ENCODE data around the gene TLR3. TPM values are rescaled to one million over a fixed set of nuclear protein-coding genes. Genes with fewer than 3 reads are reported as not detected.
"Not testable (repeated sequence)": the region's sequence is repeated elsewhere in the genome, so short reads cannot be mapped to it uniquely, and the experiment has no call there.

The TLR3 gene
- total RNA-seq, 1 experiment from 2014 or later, result 2.5 TPM

- peaks cover 30% of the 10 kb centered on the region for H3K27me3 ChIP-seq (replicated peaks; ENCODE audit: insufficient read depth, low read depth, low read length, poor library complexity)
- no TSS peak for BruUV-seq (replicated peaks)
- H3K4me3 ChIP-seq (ENCODE audit: low read depth, low read length, poor library complexity, severe bottlenecking), result no peak overlapping the region
- peak; percentile 74 for DNase-seq (ENCODE audit: low spot score)
- TF ChIP-seq CTCF (conservative IDR thresholded peaks at IDR 0.05; ENCODE audit: low read depth, low read length) (peak; percentile 79), EZH2 (IDR thresholded peaks at IDR 0.05; ENCODE audit: borderline replicate concordance, low read depth, low read length, poor library complexity, severe bottlenecking) (no peak)
- no peaks in the 10 kb centered on the region for H3K36me3 ChIP-seq (ENCODE audit: insufficient read depth, low read length, poor library complexity, severe bottlenecking)
- intact Hi-C loops (cut with micrococcal nuclease; ENCODE audit: unreplicated experiment), result loop anchor here (5.0 to 10.0 kb wide), 2 partner anchors 396 to 1023 kb away; partner anchors contain the start of gene HELT
- H3K4me1 ChIP-seq (ENCODE audit: insufficient read depth, low read length, poor library complexity, severe bottlenecking), result no peaks in the 10 kb centered on the region
- H3K27ac ChIP-seq (ENCODE audit: low read depth, low read length, poor library complexity, severe bottlenecking), result no peak overlapping the region
- H3K9me3 ChIP-seq (ENCODE audit: low read depth, low read length, poor library complexity, severe bottlenecking), result no peaks in the 10 kb centered on the region
- ChIA-PET POLR2A (ENCODE audit: low non-redundant PET) (no interaction called here), CTCF (interaction anchor here (0.6 to 2.0 kb wide), 10 partner anchors 11 to 998 kb away, joined by 3 to 20 read pairs (median 4); partner anchors contain the start of gene SLC25A4)
Observed at GRCh38 chr4:186037692-186038658, 31.0 kb upstream of the TLR3 start.

- no TSS peak for BruUV-seq (replicated peaks)
- H3K4me3 ChIP-seq (ENCODE audit: low read depth, low read length, poor library complexity, severe bottlenecking), result no peak overlapping the region
- TF ChIP-seq EZH2 (IDR thresholded peaks at IDR 0.05; ENCODE audit: borderline replicate concordance, low read depth, low read length, poor library complexity, severe bottlenecking) (peak; percentile 36), CTCF (conservative IDR thresholded peaks at IDR 0.05; ENCODE audit: low read depth, low read length) (no peak)
- ChIA-PET CTCF (no interaction called here), POLR2A (ENCODE audit: low non-redundant PET) (no interaction called here)
- no peak overlapping the region for H3K27ac ChIP-seq (ENCODE audit: low read depth, low read length, poor library complexity, severe bottlenecking)
- intact Hi-C loops (cut with micrococcal nuclease; ENCODE audit: unreplicated experiment), result loop anchor here (5.0 to 10.0 kb wide), 2 partner anchors 397 to 1025 kb away; partner anchors contain the start of gene HELT
- no peaks in the 10 kb centered on the region for H3K4me1 ChIP-seq (ENCODE audit: insufficient read depth, low read length, poor library complexity, severe bottlenecking)
- no peaks in the 10 kb centered on the region for H3K36me3 ChIP-seq (ENCODE audit: insufficient read depth, low read length, poor library complexity, severe bottlenecking)
- no peaks in the 10 kb centered on the region for H3K9me3 ChIP-seq (ENCODE audit: low read depth, low read length, poor library complexity, severe bottlenecking)
- DNase-seq (ENCODE audit: low spot score), result no peak
- peaks cover 30% of the 10 kb centered on the region for H3K27me3 ChIP-seq (replicated peaks; ENCODE audit: insufficient read depth, low read depth, low read length, poor library complexity)
Observed at GRCh38 chr4:186039697-186040096, 29.3 kb upstream of the TLR3 start.

DNA sequence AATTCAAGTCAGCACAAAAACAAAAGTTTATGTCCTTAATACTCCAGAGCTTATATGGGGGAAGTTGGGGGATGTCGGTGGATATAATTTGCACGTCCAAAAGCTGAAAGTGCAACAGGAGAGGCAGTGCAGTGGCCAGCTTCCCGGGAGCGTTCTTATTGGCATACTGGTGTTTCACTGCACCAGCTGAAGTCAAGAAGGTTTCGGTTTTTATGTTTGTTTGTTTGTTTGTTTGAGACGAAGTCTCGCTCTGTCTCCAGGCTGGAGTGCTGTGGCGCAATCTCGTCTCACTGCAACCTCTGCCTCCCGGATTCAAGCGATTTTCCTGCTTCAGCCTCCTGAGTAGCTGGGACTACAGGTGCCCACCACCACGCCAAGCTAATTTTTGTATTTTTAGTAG is 28.6 kb upstream of the TLR3 start:
- Histone ChIP-seq H3K4me1 (ENCODE audit: insufficient read depth, low read length, poor library complexity, severe bottlenecking) (no peaks in the 10 kb centered on the region), H3K27ac (ENCODE audit: low read depth, low read length, poor library complexity, severe bottlenecking) (no peak overlapping the region), H3K36me3 (ENCODE audit: insufficient read depth, low read length, poor library complexity, severe bottlenecking) (no peaks in the 10 kb centered on the region), H3K9me3 (ENCODE audit: low read depth, low read length, poor library complexity, severe bottlenecking) (no peaks in the 10 kb centered on the region), H3K27me3 (replicated peaks; ENCODE audit: insufficient read depth, low read depth, low read length, poor library complexity) (peaks cover 30% of the 10 kb centered on the region), H3K4me3 (ENCODE audit: low read depth, low read length, poor library complexity, severe bottlenecking) (no peak overlapping the region)
- no TSS peak for BruUV-seq (replicated peaks)
- intact Hi-C loops (cut with micrococcal nuclease; ENCODE audit: unreplicated experiment), result no loop called here
- CTCF ChIA-PET, result no interaction called here
- POLR2A ChIA-PET (ENCODE audit: low non-redundant PET), result no interaction called here
- TF ChIP-seq CTCF (conservative IDR thresholded peaks at IDR 0.05; ENCODE audit: low read depth, low read length) (no peak), EZH2 (IDR thresholded peaks at IDR 0.05; ENCODE audit: borderline replicate concordance, low read depth, low read length, poor library complexity, severe bottlenecking) (no peak)
- DNase-seq (ENCODE audit: low spot score), result no peak

DNA sequence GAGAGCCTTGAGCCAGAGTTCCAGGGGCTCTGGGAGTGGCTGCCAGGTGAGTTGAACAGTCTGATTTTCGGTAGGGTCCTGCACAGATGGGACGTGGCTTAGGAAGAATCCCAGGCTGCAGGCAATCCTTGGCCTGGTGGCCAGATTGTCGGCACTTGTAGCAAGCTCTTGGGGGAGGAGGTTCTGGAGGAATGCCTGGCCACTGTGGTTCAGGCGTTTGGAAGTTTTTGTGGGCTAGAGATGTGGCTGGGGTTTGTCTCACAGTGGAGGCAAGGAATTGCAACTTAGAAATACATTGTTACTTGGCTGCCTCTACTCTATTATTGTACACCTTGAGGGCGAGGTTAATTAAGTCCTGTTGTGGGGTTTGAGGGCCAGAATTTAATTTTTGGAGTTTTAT is 21.5 kb upstream of the TLR3 start:
- CTCF ChIA-PET; H3K27ac ChIP-seq (ENCODE audit: low read depth, low read length, poor library complexity, severe bottlenecking); BruUV-seq (replicated peaks); intact Hi-C loops (cut with micrococcal nuclease; ENCODE audit: unreplicated experiment); H3K36me3 ChIP-seq (ENCODE audit: insufficient read depth, low read length, poor library complexity, severe bottlenecking); H3K9me3 ChIP-seq (ENCODE audit: low read depth, low read length, poor library complexity, severe bottlenecking); DNase-seq (ENCODE audit: low spot score); H3K4me1 ChIP-seq (ENCODE audit: insufficient read depth, low read length, poor library complexity, severe bottlenecking); H3K4me3 ChIP-seq (ENCODE audit: low read depth, low read length, poor library complexity, severe bottlenecking); H3K27me3 ChIP-seq (replicated peaks; ENCODE audit: insufficient read depth, low read depth, low read length, poor library complexity); POLR2A ChIA-PET (ENCODE audit: low non-redundant PET): not testable (repeated sequence)

DNA sequence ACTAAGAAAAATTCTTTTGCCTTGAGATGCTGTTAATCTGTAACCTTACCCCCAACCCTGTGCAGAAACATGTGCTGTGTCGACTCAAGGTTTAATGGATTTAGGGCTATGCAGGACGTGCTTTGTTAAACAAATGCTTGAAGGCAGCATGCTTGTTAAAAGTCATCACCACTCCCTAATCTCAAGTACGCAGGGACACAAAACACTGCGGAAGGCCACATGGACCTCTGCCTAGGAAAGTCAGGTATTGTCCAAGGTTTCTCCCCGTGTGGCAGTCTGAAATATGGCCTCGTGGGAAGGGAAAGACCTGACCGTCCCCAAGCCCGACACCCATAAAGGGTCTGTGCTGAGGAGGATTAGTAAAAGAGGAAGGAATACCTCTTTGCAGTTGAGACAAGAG is 18.8 kb upstream of the TLR3 start:
- DNase-seq (ENCODE audit: low spot score); H3K4me3 ChIP-seq (ENCODE audit: low read depth, low read length, poor library complexity, severe bottlenecking); H3K27me3 ChIP-seq (replicated peaks; ENCODE audit: insufficient read depth, low read depth, low read length, poor library complexity); intact Hi-C loops (cut with micrococcal nuclease; ENCODE audit: unreplicated experiment); POLR2A ChIA-PET (ENCODE audit: low non-redundant PET); CTCF ChIA-PET; H3K27ac ChIP-seq (ENCODE audit: low read depth, low read length, poor library complexity, severe bottlenecking); H3K4me1 ChIP-seq (ENCODE audit: insufficient read depth, low read length, poor library complexity, severe bottlenecking); H3K36me3 ChIP-seq (ENCODE audit: insufficient read depth, low read length, poor library complexity, severe bottlenecking); H3K9me3 ChIP-seq (ENCODE audit: low read depth, low read length, poor library complexity, severe bottlenecking); BruUV-seq (replicated peaks): not testable (repeated sequence)

Measured in A673 (cell line).